Neural cell (in vitro differentiated cells): Measurements from ENCODE around the gene ACTL8. TPM values are rescaled to one million over a fixed set of nuclear protein-coding genes. Genes with fewer than 3 reads are reported as not detected.

Experiments
- H2AFZ ChIP-seq: fragments of 200-600, 300-800 bp; sonication (generic), shearing (Covaris generic); 2 replicates; pipeline ENCODE4 v1.6.0; 2014; ENCODE audit warnings: low read depth, mild to moderate bottlenecking, antibody characterized with exemption, low read length, moderate library complexity
- H3F3A ChIP-seq: fragments of 200-600 bp; shearing (Covaris generic); 2 replicates; pipeline ENCODE4 v1.6.1; 2016; ENCODE audit warnings: mild to moderate bottlenecking, moderate library complexity, mixed read lengths, antibody characterized with exemption, low read length; ENCODE audit not compliant: insufficient read depth, poor library complexity, severe bottlenecking
- H3K27ac ChIP-seq: fragments of 200-600, 300-800 bp; sonication (generic), shearing (Covaris generic); 2 replicates; pipeline ENCODE4 v1.5.1; 2014; ENCODE audit warnings: mild to moderate bottlenecking, low read length, moderate library complexity
- H3K27me3 ChIP-seq: fragments of 300-800, 200-600 bp; sonication (generic), shearing (Covaris generic); 2 replicates; pipeline ENCODE4 v1.6.0; 2014; ENCODE audit warnings: mild to moderate bottlenecking, low read depth, low read length, moderate library complexity; ENCODE audit not compliant: insufficient read depth
- H3K36me3 ChIP-seq: fragments of 300-800, 200-600 bp; sonication (generic), shearing (Covaris generic); 2 replicates; pipeline ENCODE4 v1.5.1; 2014; ENCODE audit warnings: mild to moderate bottlenecking, antibody characterized with exemption, low read length, moderate library complexity; ENCODE audit not compliant: insufficient read depth
- H3K4me2 ChIP-seq: fragments of 300-800, 200-600 bp; sonication (generic), shearing (Covaris generic); 2 replicates; pipeline ENCODE4 v1.6.0; 2014; ENCODE audit warnings: mild to moderate bottlenecking, low read length
- H3K4me3 ChIP-seq: fragments of 300-800, 200-600 bp; sonication (generic), shearing (Covaris generic); 2 replicates; pipeline ENCODE4 v1.5.1; 2014; ENCODE audit warnings: mild to moderate bottlenecking, low read length, moderate library complexity
- H3K79me2 ChIP-seq: fragments of 200-600 bp; shearing (Covaris generic); replicated peaks from 2 replicates; pipeline ENCODE4 v1.6.0; 2014; ENCODE audit warnings: mild to moderate bottlenecking, low read length, moderate library complexity; ENCODE audit not compliant: insufficient read depth
- H3K9ac ChIP-seq: fragments of 300-800, 200-600 bp; sonication (generic), shearing (Covaris generic); 2 replicates; pipeline ENCODE4 v1.6.1; 2016; ENCODE audit warnings: mild to moderate bottlenecking, low read length, mixed read lengths
- H3K9me2 ChIP-seq: fragments of 200-600 bp; shearing (Covaris generic); 2 replicates; pipeline ENCODE4 v1.6.1; 2016; ENCODE audit warnings: mild to moderate bottlenecking, low read length, mixed read lengths; ENCODE audit not compliant: insufficient read depth
- H3K9me3 ChIP-seq: fragments of 200-600, 300-800 bp; sonication (generic), shearing (Covaris generic); 2 replicates; pipeline ENCODE4 v1.6.1; 2016; ENCODE audit warnings: mild to moderate bottlenecking, mixed run types, low read length, moderate library complexity, mixed read lengths
- H4K20me1 ChIP-seq: fragments of 200-600 bp; shearing (Covaris generic); 2 replicates; pipeline ENCODE4 v1.6.1; 2016; ENCODE audit warnings: mild to moderate bottlenecking, mixed run types; ENCODE audit not compliant: insufficient read depth
- CTCF ChIP-seq: fragments of 450-650 bp; IDR thresholded peaks from 2 replicates; pipeline ENCODE4 v1.5.1; 2014; ENCODE audit warnings: antibody characterized with exemption, mild to moderate bottlenecking, moderate library complexity; ENCODE audit not compliant: poor library complexity, severe bottlenecking
- EP300 ChIP-seq: fragments of 450-650 bp; conservative IDR thresholded peaks from 2 replicates; pipeline ENCODE4 v1.6.1; 2014; ENCODE audit warnings: antibody characterized with exemption, mild to moderate bottlenecking, moderate library complexity; ENCODE audit not compliant: poor library complexity, severe bottlenecking
- EZH2 ChIP-seq: fragments of 200-600, 300-800 bp; shearing (Covaris generic), sonication (generic); IDR thresholded peaks from 2 replicates; pipeline ENCODE4 v1.6.1; 2014; ENCODE audit warnings: antibody characterized with exemption, low read length, borderline replicate concordance, mild to moderate bottlenecking; ENCODE audit not compliant: insufficient read depth, poor library complexity, severe bottlenecking
- MXI1 ChIP-seq: fragments of 450-650 bp; conservative IDR thresholded peaks from 2 replicates; pipeline ENCODE4 v1.6.1; 2014; ENCODE audit warnings: antibody characterized with exemption, mild to moderate bottlenecking; ENCODE audit not compliant: poor library complexity, severe bottlenecking
- POLR2AphosphoS5 ChIP-seq: IDR thresholded peaks from 2 replicates; pipeline ENCODE4 v1.6.1; 2012
- RAD21 ChIP-seq: fragments of 450-650 bp; conservative IDR thresholded peaks from 2 replicates; pipeline ENCODE4 v1.6.1; 2014; ENCODE audit warnings: antibody characterized with exemption, mild to moderate bottlenecking, moderate library complexity
- REST ChIP-seq: IDR thresholded peaks from 2 replicates; pipeline ENCODE4 v1.6.1; 2012; ENCODE audit warnings: borderline replicate concordance
- SMC3 ChIP-seq: fragments of 450-650 bp; conservative IDR thresholded peaks from 2 replicates; pipeline ENCODE4 v1.6.1; 2014; ENCODE audit warnings: antibody characterized with exemption, mild to moderate bottlenecking, moderate library complexity; ENCODE audit not compliant: poor library complexity
- TAF1 ChIP-seq: IDR thresholded peaks from 2 replicates; pipeline ENCODE4 v1.6.1; 2012; ENCODE audit warnings: low read depth
- polyA plus RNA-seq: library from polyadenylated mRNA; depleted of rRNA; stranded (reverse); fragments of >200 nt; gene quantifications from 2 replicates; pipeline ENCODE4 v1.2.3, GENCODE V29; 2014

Gene ACTL8
- polyA plus RNA-seq, 1 donor from 2014 or later, result not detected

GRCh38 chr1:17721444-17721843 is 33.7 kb upstream of the ACTL8 start:
- Histone ChIP-seq H3K9me2 (no peaks in the 10 kb centered on the region), H4K20me1 (no peaks in the 10 kb centered on the region), H3K79me2 (no peaks in the 10 kb centered on the region), H3K9me3 (no peaks in the 10 kb centered on the region), H3K36me3 (no peaks in the 10 kb centered on the region), H3K4me3 (no peak overlapping the region), H3F3A (no peaks in the 10 kb centered on the region), H3K9ac (no peak overlapping the region), H3K27me3 (no peaks in the 10 kb centered on the region), H2AFZ (no peak overlapping the region), H3K4me2 (no peak overlapping the region), H3K27ac (no peak overlapping the region)
- TF ChIP-seq EZH2, result no peak
- TF ChIP-seq POLR2AphosphoS5, result no peak
- no peak for TF ChIP-seq TAF1
- no peak for TF ChIP-seq MXI1
- TF ChIP-seq EP300, result no peak
- no peak for TF ChIP-seq REST

- TF ChIP-seq POLR2AphosphoS5, result no peak
- TF ChIP-seq TAF1, result no peak
- no peak for TF ChIP-seq EZH2
- TF ChIP-seq REST, result no peak
- no peak for TF ChIP-seq EP300
- Histone ChIP-seq H4K20me1 (no peaks in the 10 kb centered on the region), H3K27me3 (no peaks in the 10 kb centered on the region), H3K36me3 (no peaks in the 10 kb centered on the region), H3K4me3 (no peak overlapping the region), H3K4me2 (no peak overlapping the region), H3K27ac (no peak overlapping the region), H3K9me2 (no peaks in the 10 kb centered on the region), H3K79me2 (no peaks in the 10 kb centered on the region), H3F3A (no peaks in the 10 kb centered on the region), H2AFZ (no peak overlapping the region), H3K9me3 (no peaks in the 10 kb centered on the region), H3K9ac (no peak overlapping the region)
These were observed 31.4 kb upstream of the ACTL8 start for GRCh38 chr1:17723684-17724083.

GRCh38 chr1:17724150-17724549 is 31.0 kb upstream of the ACTL8 start:
- Histone ChIP-seq H3K9ac (no peak overlapping the region), H2AFZ (no peak overlapping the region), H3K4me3 (no peak overlapping the region), H3K9me3 (no peaks in the 10 kb centered on the region), H3K79me2 (no peaks in the 10 kb centered on the region), H3K27ac (no peak overlapping the region), H3K9me2 (no peaks in the 10 kb centered on the region), H3K27me3 (no peaks in the 10 kb centered on the region), H3F3A (no peaks in the 10 kb centered on the region), H4K20me1 (no peaks in the 10 kb centered on the region), H3K36me3 (no peaks in the 10 kb centered on the region), H3K4me2 (no peak overlapping the region)
- TF ChIP-seq EP300 (no peak), MXI1 (no peak), REST (no peak), CTCF (no peak), SMC3 (no peak), RAD21 (no peak), POLR2AphosphoS5 (no peak), TAF1 (no peak)
